Neural cell (in vitro differentiated cells): ENCODE data around the gene SMIM38. TPM values are rescaled to one million over a fixed set of nuclear protein-coding genes. Genes with fewer than 3 reads are reported as not detected.
"Not testable (repeated sequence)": the region's sequence is repeated elsewhere in the genome, so short reads cannot be mapped to it uniquely, and the experiment has no call there.

Source experiments
- H2AFZ ChIP-seq: fragments of 200-600, 300-800 bp; sonication (generic), shearing (Covaris generic); 2 replicates; pipeline ENCODE4 v1.6.0; 2014; ENCODE audit warnings: low read depth, mild to moderate bottlenecking, antibody characterized with exemption, low read length, moderate library complexity
- H3F3A ChIP-seq: fragments of 200-600 bp; shearing (Covaris generic); 2 replicates; pipeline ENCODE4 v1.6.1; 2016; ENCODE audit warnings: mild to moderate bottlenecking, moderate library complexity, mixed read lengths, antibody characterized with exemption, low read length; ENCODE audit not compliant: insufficient read depth, poor library complexity, severe bottlenecking
- H3K27ac ChIP-seq: fragments of 200-600, 300-800 bp; sonication (generic), shearing (Covaris generic); 2 replicates; pipeline ENCODE4 v1.5.1; 2014; ENCODE audit warnings: mild to moderate bottlenecking, low read length, moderate library complexity
- H3K27me3 ChIP-seq: fragments of 300-800, 200-600 bp; sonication (generic), shearing (Covaris generic); 2 replicates; pipeline ENCODE4 v1.6.0; 2014; ENCODE audit warnings: mild to moderate bottlenecking, low read depth, low read length, moderate library complexity; ENCODE audit not compliant: insufficient read depth
- H3K36me3 ChIP-seq: fragments of 300-800, 200-600 bp; sonication (generic), shearing (Covaris generic); 2 replicates; pipeline ENCODE4 v1.5.1; 2014; ENCODE audit warnings: mild to moderate bottlenecking, antibody characterized with exemption, low read length, moderate library complexity; ENCODE audit not compliant: insufficient read depth
- H3K4me2 ChIP-seq: fragments of 300-800, 200-600 bp; sonication (generic), shearing (Covaris generic); 2 replicates; pipeline ENCODE4 v1.6.0; 2014; ENCODE audit warnings: mild to moderate bottlenecking, low read length
- H3K4me3 ChIP-seq: fragments of 300-800, 200-600 bp; sonication (generic), shearing (Covaris generic); 2 replicates; pipeline ENCODE4 v1.5.1; 2014; ENCODE audit warnings: mild to moderate bottlenecking, low read length, moderate library complexity
- H3K79me2 ChIP-seq: fragments of 200-600 bp; shearing (Covaris generic); replicated peaks from 2 replicates; pipeline ENCODE4 v1.6.0; 2014; ENCODE audit warnings: mild to moderate bottlenecking, low read length, moderate library complexity; ENCODE audit not compliant: insufficient read depth
- H3K9ac ChIP-seq: fragments of 300-800, 200-600 bp; sonication (generic), shearing (Covaris generic); 2 replicates; pipeline ENCODE4 v1.6.1; 2016; ENCODE audit warnings: mild to moderate bottlenecking, low read length, mixed read lengths
- H3K9me2 ChIP-seq: fragments of 200-600 bp; shearing (Covaris generic); 2 replicates; pipeline ENCODE4 v1.6.1; 2016; ENCODE audit warnings: mild to moderate bottlenecking, low read length, mixed read lengths; ENCODE audit not compliant: insufficient read depth
- H3K9me3 ChIP-seq: fragments of 200-600, 300-800 bp; sonication (generic), shearing (Covaris generic); 2 replicates; pipeline ENCODE4 v1.6.1; 2016; ENCODE audit warnings: mild to moderate bottlenecking, mixed run types, low read length, moderate library complexity, mixed read lengths
- H4K20me1 ChIP-seq: fragments of 200-600 bp; shearing (Covaris generic); 2 replicates; pipeline ENCODE4 v1.6.1; 2016; ENCODE audit warnings: mild to moderate bottlenecking, mixed run types; ENCODE audit not compliant: insufficient read depth
- EP300 ChIP-seq: fragments of 450-650 bp; conservative IDR thresholded peaks from 2 replicates; pipeline ENCODE4 v1.6.1; 2014; ENCODE audit warnings: antibody characterized with exemption, mild to moderate bottlenecking, moderate library complexity; ENCODE audit not compliant: poor library complexity, severe bottlenecking
- EZH2 ChIP-seq: fragments of 200-600, 300-800 bp; shearing (Covaris generic), sonication (generic); IDR thresholded peaks from 2 replicates; pipeline ENCODE4 v1.6.1; 2014; ENCODE audit warnings: antibody characterized with exemption, low read length, borderline replicate concordance, mild to moderate bottlenecking; ENCODE audit not compliant: insufficient read depth, poor library complexity, severe bottlenecking
- MXI1 ChIP-seq: fragments of 450-650 bp; conservative IDR thresholded peaks from 2 replicates; pipeline ENCODE4 v1.6.1; 2014; ENCODE audit warnings: antibody characterized with exemption, mild to moderate bottlenecking; ENCODE audit not compliant: poor library complexity, severe bottlenecking
- POLR2AphosphoS5 ChIP-seq: IDR thresholded peaks from 2 replicates; pipeline ENCODE4 v1.6.1; 2012
- RAD21 ChIP-seq: fragments of 450-650 bp; conservative IDR thresholded peaks from 2 replicates; pipeline ENCODE4 v1.6.1; 2014; ENCODE audit warnings: antibody characterized with exemption, mild to moderate bottlenecking, moderate library complexity
- SMC3 ChIP-seq: fragments of 450-650 bp; conservative IDR thresholded peaks from 2 replicates; pipeline ENCODE4 v1.6.1; 2014; ENCODE audit warnings: antibody characterized with exemption, mild to moderate bottlenecking, moderate library complexity; ENCODE audit not compliant: poor library complexity
- TAF1 ChIP-seq: IDR thresholded peaks from 2 replicates; pipeline ENCODE4 v1.6.1; 2012; ENCODE audit warnings: low read depth
- polyA plus RNA-seq: library from polyadenylated mRNA; depleted of rRNA; stranded (reverse); fragments of >200 nt; gene quantifications from 2 replicates; pipeline ENCODE4 v1.2.3, GENCODE V29; 2014
- TF ChIP-seq, protein P1 (sequence below): fragments of 450-650 bp; IDR thresholded peaks from 2 replicates; pipeline ENCODE4 v1.5.1; 2014; ENCODE audit warnings: antibody characterized with exemption, mild to moderate bottlenecking, moderate library complexity; ENCODE audit not compliant: poor library complexity, severe bottlenecking
- TF ChIP-seq, protein P2 (sequence below): IDR thresholded peaks from 2 replicates; pipeline ENCODE4 v1.6.1; 2012; ENCODE audit warnings: borderline replicate concordance

Gene SMIM38
- polyA plus RNA-seq, 1 donor from 2014 or later = 1.9 TPM

DNA sequence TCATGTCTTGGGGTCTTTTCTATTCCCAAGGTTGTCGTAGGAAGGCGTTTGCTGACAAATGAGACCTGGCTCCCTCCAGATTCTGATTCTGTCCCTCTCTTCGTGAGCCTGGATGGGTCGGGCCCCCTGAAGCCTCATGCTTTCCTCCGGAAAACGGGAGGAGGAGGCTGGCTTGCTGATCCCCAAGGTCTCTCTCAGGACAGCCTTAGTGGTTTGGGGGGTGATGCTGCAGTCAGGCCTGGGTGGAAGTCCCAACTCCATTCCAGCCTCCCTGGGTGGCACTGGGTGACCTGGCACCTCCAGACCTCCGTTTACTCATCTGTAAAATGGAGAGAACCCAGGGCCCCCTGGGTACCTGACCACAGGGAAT lies 23.4 kb upstream of the SMIM38 start:
- H3K36me3 ChIP-seq = no peaks in the 10 kb centered on the region
- peaks cover 4% of the 10 kb centered on the region for H3K9me3 ChIP-seq
- no peaks in the 10 kb centered on the region for H3F3A ChIP-seq
- no peak overlapping the region for H2AFZ ChIP-seq
- H3K4me2 ChIP-seq = no peak overlapping the region
- H3K9me2 ChIP-seq = no peaks in the 10 kb centered on the region
- no peak overlapping the region for H3K9ac ChIP-seq
- H3K79me2 ChIP-seq = no peaks in the 10 kb centered on the region
- no peaks in the 10 kb centered on the region for H4K20me1 ChIP-seq
- H3K4me3 ChIP-seq = no peak overlapping the region
- H3K27ac ChIP-seq = no peak overlapping the region
- H3K27me3 ChIP-seq = no peaks in the 10 kb centered on the region
- TF ChIP-seq TAF1 = no peak
- TF ChIP-seq RAD21 = no peak
- TF ChIP-seq POLR2AphosphoS5 = no peak
- TF ChIP-seq, protein P1, sequence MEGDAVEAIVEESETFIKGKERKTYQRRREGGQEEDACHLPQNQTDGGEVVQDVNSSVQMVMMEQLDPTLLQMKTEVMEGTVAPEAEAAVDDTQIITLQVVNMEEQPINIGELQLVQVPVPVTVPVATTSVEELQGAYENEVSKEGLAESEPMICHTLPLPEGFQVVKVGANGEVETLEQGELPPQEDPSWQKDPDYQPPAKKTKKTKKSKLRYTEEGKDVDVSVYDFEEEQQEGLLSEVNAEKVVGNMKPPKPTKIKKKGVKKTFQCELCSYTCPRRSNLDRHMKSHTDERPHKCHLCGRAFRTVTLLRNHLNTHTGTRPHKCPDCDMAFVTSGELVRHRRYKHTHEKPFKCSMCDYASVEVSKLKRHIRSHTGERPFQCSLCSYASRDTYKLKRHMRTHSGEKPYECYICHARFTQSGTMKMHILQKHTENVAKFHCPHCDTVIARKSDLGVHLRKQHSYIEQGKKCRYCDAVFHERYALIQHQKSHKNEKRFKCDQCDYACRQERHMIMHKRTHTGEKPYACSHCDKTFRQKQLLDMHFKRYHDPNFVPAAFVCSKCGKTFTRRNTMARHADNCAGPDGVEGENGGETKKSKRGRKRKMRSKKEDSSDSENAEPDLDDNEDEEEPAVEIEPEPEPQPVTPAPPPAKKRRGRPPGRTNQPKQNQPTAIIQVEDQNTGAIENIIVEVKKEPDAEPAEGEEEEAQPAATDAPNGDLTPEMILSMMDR = no peak
- TF ChIP-seq, protein P2, sequence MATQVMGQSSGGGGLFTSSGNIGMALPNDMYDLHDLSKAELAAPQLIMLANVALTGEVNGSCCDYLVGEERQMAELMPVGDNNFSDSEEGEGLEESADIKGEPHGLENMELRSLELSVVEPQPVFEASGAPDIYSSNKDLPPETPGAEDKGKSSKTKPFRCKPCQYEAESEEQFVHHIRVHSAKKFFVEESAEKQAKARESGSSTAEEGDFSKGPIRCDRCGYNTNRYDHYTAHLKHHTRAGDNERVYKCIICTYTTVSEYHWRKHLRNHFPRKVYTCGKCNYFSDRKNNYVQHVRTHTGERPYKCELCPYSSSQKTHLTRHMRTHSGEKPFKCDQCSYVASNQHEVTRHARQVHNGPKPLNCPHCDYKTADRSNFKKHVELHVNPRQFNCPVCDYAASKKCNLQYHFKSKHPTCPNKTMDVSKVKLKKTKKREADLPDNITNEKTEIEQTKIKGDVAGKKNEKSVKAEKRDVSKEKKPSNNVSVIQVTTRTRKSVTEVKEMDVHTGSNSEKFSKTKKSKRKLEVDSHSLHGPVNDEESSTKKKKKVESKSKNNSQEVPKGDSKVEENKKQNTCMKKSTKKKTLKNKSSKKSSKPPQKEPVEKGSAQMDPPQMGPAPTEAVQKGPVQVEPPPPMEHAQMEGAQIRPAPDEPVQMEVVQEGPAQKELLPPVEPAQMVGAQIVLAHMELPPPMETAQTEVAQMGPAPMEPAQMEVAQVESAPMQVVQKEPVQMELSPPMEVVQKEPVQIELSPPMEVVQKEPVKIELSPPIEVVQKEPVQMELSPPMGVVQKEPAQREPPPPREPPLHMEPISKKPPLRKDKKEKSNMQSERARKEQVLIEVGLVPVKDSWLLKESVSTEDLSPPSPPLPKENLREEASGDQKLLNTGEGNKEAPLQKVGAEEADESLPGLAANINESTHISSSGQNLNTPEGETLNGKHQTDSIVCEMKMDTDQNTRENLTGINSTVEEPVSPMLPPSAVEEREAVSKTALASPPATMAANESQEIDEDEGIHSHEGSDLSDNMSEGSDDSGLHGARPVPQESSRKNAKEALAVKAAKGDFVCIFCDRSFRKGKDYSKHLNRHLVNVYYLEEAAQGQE = no peak
- TF ChIP-seq SMC3 = no peak
- TF ChIP-seq EP300 = no peak
- no peak for TF ChIP-seq EZH2
- no peak for TF ChIP-seq MXI1

DNA sequence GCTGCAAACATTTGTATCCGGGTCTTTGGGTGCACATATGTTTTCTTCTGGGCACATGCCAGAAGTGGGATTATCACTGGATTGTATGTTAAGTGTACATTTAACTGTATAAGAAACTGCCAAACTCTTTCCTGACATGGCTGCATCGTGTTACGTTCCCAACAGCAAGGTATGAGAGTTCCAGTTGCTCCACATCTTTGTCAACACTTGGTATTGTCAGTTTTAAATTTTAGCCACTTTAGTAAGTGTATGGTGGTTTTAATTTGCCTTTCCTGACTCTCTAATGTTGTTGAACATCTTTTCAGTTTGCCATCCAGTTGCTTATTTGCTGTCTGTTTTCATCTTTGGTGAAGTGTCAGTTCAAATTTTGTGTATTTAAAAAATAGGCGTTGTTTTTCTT lies 22.5 kb upstream of the SMIM38 start:
- no peak for TF ChIP-seq POLR2AphosphoS5
- no peak for TF ChIP-seq RAD21
- TF ChIP-seq EP300 = no peak
- TF ChIP-seq, protein P2 = no peak
- TF ChIP-seq TAF1 = no peak
- TF ChIP-seq SMC3 = no peak
- TF ChIP-seq, protein P1 = no peak
- no peak for TF ChIP-seq EZH2
- TF ChIP-seq MXI1 = no peak
- H2AFZ ChIP-seq = no peak overlapping the region
- no peaks in the 10 kb centered on the region for H3K79me2 ChIP-seq

DNA sequence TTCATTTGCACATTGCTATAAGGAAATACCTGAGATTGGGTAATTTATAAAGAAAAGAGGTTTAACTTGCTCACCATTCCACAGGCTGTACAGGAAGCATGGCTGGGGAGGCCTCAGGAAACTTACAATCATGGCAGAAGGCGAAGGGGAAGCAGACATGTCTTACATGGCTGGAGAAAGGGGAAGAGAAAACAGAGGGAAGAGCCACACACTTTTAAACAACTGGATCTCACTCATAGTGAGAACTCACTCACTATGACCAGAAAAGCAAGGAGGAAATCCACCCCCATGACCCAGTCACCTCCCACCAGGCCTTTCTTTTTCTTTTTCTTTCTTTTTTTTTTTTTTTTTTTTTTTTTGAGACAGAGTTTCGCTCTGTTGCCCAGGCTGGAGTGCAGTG lies 21.6 kb upstream of the SMIM38 start:
- H4K20me1 ChIP-seq, H3K79me2 ChIP-seq, H3K9me2 ChIP-seq, H3K27me3 ChIP-seq, H3F3A ChIP-seq, H3K36me3 ChIP-seq, H2AFZ ChIP-seq, H3K4me2 ChIP-seq, H3K9me3 ChIP-seq, H3K27ac ChIP-seq, H3K9ac ChIP-seq, H3K4me3 ChIP-seq: not testable (repeated sequence)

More for the DNA sequence above, 22.5 kb upstream of the SMIM38 start:
- no peaks in the 10 kb centered on the region for H4K20me1 ChIP-seq
- no peak overlapping the region for H3K27ac ChIP-seq
- no peaks in the 10 kb centered on the region for H3K36me3 ChIP-seq
- no peaks in the 10 kb centered on the region for H3F3A ChIP-seq
- no peak overlapping the region for H3K4me2 ChIP-seq
- no peaks in the 10 kb centered on the region for H3K27me3 ChIP-seq
- H3K4me3 ChIP-seq = no peak overlapping the region
- H3K9me2 ChIP-seq = no peaks in the 10 kb centered on the region
- no peak overlapping the region for H3K9ac ChIP-seq
- H3K9me3 ChIP-seq = peaks cover 4% of the 10 kb centered on the region
